Measurements from ENCODE around the gene USO1.

The USO1 gene

DNA sequence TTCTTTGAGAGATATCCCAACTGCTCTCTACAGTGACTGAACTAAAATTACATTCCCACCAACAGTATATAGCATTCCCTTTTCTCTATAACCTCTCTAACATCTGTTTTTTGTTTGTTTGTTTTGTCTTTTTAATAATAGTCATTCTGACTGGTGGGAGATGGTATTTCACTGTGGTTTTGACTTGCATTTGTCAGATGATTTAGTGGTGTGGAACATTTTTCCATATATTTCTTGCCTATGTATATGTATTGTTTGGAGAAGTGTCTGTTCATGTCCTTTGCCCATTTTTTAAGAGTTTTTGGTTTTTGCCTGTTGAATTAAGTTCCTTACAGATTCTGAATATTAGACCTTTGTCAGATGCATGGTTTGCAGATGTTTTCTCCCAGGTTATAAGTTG is 9.0 kb downstream of the USO1 start:
- TF ChIP-seq, protein P1, sequence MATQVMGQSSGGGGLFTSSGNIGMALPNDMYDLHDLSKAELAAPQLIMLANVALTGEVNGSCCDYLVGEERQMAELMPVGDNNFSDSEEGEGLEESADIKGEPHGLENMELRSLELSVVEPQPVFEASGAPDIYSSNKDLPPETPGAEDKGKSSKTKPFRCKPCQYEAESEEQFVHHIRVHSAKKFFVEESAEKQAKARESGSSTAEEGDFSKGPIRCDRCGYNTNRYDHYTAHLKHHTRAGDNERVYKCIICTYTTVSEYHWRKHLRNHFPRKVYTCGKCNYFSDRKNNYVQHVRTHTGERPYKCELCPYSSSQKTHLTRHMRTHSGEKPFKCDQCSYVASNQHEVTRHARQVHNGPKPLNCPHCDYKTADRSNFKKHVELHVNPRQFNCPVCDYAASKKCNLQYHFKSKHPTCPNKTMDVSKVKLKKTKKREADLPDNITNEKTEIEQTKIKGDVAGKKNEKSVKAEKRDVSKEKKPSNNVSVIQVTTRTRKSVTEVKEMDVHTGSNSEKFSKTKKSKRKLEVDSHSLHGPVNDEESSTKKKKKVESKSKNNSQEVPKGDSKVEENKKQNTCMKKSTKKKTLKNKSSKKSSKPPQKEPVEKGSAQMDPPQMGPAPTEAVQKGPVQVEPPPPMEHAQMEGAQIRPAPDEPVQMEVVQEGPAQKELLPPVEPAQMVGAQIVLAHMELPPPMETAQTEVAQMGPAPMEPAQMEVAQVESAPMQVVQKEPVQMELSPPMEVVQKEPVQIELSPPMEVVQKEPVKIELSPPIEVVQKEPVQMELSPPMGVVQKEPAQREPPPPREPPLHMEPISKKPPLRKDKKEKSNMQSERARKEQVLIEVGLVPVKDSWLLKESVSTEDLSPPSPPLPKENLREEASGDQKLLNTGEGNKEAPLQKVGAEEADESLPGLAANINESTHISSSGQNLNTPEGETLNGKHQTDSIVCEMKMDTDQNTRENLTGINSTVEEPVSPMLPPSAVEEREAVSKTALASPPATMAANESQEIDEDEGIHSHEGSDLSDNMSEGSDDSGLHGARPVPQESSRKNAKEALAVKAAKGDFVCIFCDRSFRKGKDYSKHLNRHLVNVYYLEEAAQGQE (IDR thresholded peaks at IDR 0.05; ENCODE audit: insufficient read depth in 1 of 2, low read depth in 2 of 2, low read length in 2 of 2) = no peak
- TF ChIP-seq FOXP2 (optimal IDR thresholded peaks at IDR 0.05; ENCODE audit: borderline replicate concordance, extremely low read depth, extremely low read length, insufficient read depth) = no peak
- no peak for TF ChIP-seq TAF1 (IDR thresholded peaks at IDR 0.05; ENCODE audit: borderline replicate concordance, insufficient read depth, low read length)
- no peak for TF ChIP-seq SIN3A (IDR thresholded peaks at IDR 0.05; ENCODE audit: borderline replicate concordance, insufficient read depth, low read length)
- TF ChIP-seq POLR2AphosphoS5 (IDR thresholded peaks at IDR 0.05; ENCODE audit: low read depth, low read length) = no peak

DNA sequence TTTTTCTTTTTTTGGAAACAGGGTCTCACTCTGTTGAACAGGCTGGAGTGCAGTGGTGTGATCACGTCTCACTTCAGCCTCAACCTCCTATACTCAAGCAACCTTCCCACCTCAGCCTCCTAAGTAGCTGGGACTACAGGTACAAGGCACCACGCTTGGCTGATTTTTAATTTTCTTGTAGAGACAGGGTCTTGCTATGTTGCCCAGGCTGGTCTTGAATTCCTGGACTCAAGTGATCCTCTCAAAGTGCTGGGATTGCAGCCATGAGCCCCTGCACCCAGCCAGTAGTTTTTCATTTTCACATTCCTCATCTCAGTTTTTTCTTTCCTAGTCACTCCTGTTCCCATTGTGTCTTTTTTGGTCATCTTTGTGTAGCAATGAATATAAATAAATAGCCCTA is 11.1 kb downstream of the USO1 start:
- TF ChIP-seq TAF1 (IDR thresholded peaks at IDR 0.05; ENCODE audit: borderline replicate concordance, insufficient read depth, low read length) (no peak), FOXP2 (optimal IDR thresholded peaks at IDR 0.05; ENCODE audit: borderline replicate concordance, extremely low read depth, extremely low read length, insufficient read depth) (no peak), SIN3A (IDR thresholded peaks at IDR 0.05; ENCODE audit: borderline replicate concordance, insufficient read depth, low read length) (no peak)
- TF ChIP-seq, protein P1 (IDR thresholded peaks at IDR 0.05; ENCODE audit: insufficient read depth in 1 of 2, low read depth in 2 of 2, low read length in 2 of 2) = no peak

DNA sequence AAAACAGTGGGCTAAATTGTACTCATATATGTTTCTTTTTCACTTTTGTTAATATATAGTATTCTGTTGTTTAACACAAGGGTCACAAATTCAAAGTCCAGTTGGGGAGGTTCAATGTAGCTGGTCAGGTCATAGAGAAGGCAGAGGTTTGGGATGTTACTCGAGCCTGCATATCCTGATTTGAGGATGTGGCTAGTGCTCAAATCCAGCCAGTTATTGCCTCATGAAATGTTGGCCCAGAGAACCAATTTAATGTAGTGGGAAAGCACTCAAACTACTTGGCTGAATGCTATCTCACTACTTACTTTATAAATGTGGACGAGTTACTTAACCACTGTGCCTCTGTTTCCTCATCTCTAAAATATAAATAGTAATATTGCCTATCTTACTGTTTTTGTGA is 12.5 kb downstream of the USO1 start:
- TF ChIP-seq FOXP2 (optimal IDR thresholded peaks at IDR 0.05; ENCODE audit: borderline replicate concordance, extremely low read depth, extremely low read length, insufficient read depth) = no peak
- TF ChIP-seq POLR2AphosphoS5 (IDR thresholded peaks at IDR 0.05; ENCODE audit: low read depth, low read length) = no peak
- no peak for TF ChIP-seq TAF1 (IDR thresholded peaks at IDR 0.05; ENCODE audit: borderline replicate concordance, insufficient read depth, low read length)
- no peak for TF ChIP-seq SIN3A (IDR thresholded peaks at IDR 0.05; ENCODE audit: borderline replicate concordance, insufficient read depth, low read length)
- TF ChIP-seq, protein P1 (IDR thresholded peaks at IDR 0.05; ENCODE audit: insufficient read depth in 1 of 2, low read depth in 2 of 2, low read length in 2 of 2) = no peak

GRCh38 chr4:75737398-75737797 is 13.0 kb downstream of the USO1 start:
- TF ChIP-seq POLR2AphosphoS5 (IDR thresholded peaks at IDR 0.05; ENCODE audit: low read depth, low read length) = no peak
- no peak for TF ChIP-seq TAF1 (IDR thresholded peaks at IDR 0.05; ENCODE audit: borderline replicate concordance, insufficient read depth, low read length)
- no peak for TF ChIP-seq SIN3A (IDR thresholded peaks at IDR 0.05; ENCODE audit: borderline replicate concordance, insufficient read depth, low read length)
- TF ChIP-seq FOXP2 (optimal IDR thresholded peaks at IDR 0.05; ENCODE audit: borderline replicate concordance, extremely low read depth, extremely low read length, insufficient read depth) = no peak
- TF ChIP-seq, protein P1 (IDR thresholded peaks at IDR 0.05; ENCODE audit: insufficient read depth in 1 of 2, low read depth in 2 of 2, low read length in 2 of 2) = no peak

DNA sequence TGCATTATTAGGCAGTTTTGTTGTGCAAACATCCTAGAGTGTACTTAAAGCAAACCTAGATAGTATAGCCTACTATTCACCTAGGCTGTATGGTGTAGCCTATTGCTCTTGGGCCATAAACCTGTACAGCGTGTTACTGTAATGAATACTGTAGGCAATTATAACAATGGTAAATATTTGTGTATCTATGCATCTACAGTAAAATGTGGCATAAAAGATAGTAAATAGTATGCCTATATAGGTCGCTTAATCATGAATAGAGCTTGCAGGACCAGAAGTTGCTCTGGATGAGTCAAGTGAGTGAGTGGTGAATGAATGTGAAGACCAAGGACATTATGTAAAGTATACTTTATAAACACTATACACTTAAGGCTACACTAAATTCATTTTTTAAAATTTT is 16.6 kb downstream of the USO1 start:
- TF ChIP-seq, protein P1 (IDR thresholded peaks at IDR 0.05; ENCODE audit: insufficient read depth in 1 of 2, low read depth in 2 of 2, low read length in 2 of 2) = no peak
- no peak for TF ChIP-seq TAF1 (IDR thresholded peaks at IDR 0.05; ENCODE audit: borderline replicate concordance, insufficient read depth, low read length)
- TF ChIP-seq SIN3A (IDR thresholded peaks at IDR 0.05; ENCODE audit: borderline replicate concordance, insufficient read depth, low read length) = no peak
- TF ChIP-seq POLR2AphosphoS5 (IDR thresholded peaks at IDR 0.05; ENCODE audit: low read depth, low read length) = no peak
- TF ChIP-seq FOXP2 (optimal IDR thresholded peaks at IDR 0.05; ENCODE audit: borderline replicate concordance, extremely low read depth, extremely low read length, insufficient read depth) = no peak

Data from PFSK-1 (cell line).